HPDE6-E6E7 (cell line): ENCODE results near the gene MAPK8IP3.

ENCODE experiments used
- DNase-seq: peaks from one replicate; pipeline ENCODE4 v3.0.0; 2011; ENCODE audit warnings: missing footprints; ENCODE audit errors: extremely low spot score

The MAPK8IP3 gene

DNA sequence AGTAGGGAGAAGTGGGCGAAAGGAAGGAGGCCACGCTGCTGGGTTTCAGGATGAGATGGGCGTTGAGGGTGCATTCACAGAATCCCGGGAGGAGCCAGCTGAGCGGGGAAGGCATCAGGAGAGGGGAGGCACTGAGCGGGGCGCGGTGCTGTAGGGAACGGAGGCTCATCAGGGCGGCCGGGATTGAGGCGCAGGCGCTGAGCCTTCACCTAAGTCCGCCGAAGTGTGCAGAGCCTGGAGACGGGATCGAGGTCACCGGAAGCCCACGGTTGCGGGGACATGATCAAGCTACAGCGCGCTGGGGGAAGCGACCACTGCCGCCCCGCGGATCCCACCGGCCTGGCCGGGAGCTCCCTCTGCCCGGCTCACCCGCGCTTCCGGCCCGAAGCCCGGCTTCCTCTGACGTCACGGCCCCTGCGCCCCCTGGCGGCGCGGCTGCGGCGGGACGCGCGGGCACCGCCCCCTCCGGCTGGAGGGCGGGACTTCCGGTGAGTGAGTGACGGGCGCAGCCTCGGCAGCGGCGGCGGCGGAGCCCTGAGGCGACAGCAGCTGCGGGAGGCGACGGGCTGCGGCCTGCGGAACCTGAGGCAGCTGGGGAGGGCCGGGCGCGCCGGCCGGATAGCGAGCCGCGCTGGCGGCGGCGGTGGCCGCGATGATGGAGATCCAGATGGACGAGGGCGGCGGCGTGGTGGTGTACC, at the start of gene MAPK8IP3:
MAPK8IP3 (plus strand) TSS at position 508 of the 698 bp plus-strand sequence; CDS start at position 653, 145 bp downstream.
- DNase-seq = peak; percentile 86

GRCh38 chr16:1656808-1657617, 49.0 kb upstream of the MAPK8IP3 start:
- no peak for DNase-seq

DNA sequence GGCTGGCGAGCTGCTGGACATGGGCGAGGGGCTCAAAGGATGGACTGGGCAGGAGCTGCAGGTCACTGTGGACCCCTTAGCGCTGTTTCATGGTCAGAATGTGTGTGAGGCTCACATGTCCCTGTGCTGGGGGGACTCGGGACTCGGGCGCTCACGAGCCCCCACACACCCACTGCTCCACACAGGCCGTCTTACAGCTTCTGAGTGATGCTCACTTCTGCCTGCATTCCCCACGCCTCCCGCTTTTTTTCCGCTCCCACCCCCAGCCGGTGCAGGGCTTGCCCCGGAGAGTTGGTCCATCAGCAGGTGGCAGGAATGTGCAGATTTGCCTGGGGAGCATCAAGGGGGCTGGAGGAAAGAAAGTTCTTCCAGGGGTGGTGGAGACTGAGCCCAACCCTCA, 48.2 kb upstream of the MAPK8IP3 start:
- no peak for DNase-seq

DNA sequence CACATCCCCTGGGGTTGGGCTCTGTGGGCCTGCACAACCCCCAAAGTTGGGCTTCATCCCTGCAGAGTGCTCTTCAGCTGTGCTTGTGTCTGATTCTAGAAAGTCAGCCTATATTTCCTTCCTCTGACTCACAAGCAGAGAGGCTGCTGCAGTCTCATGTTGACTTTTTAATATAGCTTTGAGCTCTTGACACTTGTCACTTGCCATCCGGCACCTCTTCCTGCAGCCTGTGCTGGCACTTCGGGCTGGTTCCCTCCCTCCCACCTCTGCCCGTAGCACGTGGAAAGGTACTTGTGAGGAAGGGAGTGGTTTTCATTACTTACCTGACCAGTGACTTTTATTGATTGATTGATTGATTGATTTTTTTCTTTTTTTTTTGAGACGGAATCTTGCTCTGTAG, 47.0 kb upstream of the MAPK8IP3 start:
- DNase-seq = no peak

- DNase-seq = no peak
Observed at GRCh38 chr16:1661826-1662225, 44.2 kb upstream of the MAPK8IP3 start.

DNA sequence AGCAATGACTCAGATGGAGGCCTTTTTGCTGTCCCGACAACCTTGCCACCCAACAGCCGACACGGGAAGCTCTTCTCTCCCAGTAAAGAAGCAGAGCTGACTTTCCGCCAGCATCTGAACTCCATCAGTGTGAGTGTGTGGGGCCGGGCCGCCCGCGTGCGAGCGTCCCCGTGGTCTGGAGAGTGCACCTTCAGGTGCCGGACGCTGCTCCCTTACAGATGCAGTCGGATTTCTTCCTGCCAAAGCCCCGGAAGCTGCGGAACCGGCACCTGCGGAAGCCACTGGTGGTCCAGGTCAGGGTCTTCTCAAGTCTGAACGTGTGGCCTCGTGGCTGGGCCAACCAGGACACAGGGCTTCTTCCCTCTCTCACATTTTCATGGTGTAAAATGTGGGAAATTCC, 43.5 kb upstream of the MAPK8IP3 start:
- no peak for DNase-seq

DNA sequence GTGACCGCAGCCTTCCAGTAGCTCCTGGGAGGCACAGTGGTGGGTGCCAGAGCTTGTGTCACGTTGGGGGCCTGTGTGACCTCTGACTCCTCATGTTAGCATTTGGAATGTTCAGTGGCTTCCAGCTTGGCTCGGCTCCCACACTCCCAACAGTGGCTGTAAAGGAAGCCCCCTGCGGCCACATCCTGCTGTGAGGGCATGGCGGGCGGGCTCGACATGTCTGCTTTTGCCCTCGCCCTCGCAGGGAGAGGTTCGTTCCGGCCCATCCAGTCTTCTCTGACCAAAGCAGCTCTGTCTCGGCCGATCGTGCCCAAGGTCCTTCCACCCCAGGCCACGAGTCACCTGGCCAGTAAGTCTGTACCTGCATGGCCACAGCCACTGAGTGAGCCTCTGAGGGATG, 40.2 kb upstream of the MAPK8IP3 start:
- DNase-seq = no peak

DNA sequence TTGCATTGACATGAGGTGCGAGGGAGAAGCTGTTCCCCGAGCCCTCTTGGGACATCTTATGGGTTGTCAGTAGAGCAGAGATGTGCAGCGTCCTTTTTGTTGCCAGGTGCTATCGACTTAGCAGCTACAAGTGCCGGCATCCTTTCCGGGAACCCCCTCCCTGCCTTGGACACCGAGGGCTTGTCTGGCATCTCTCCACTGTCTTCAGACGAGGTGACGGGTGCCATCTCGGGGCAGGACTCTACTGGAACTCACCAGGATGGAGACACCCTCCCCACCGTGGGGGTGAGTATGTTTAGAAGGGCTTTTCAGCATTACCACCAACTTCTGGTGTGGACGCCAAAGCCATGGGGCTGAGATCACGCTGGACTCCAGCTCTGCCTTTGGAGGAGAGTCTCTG, 39.7 kb upstream of the MAPK8IP3 start:
- DNase-seq = no peak

GRCh38 chr16:1667271-1667670, 38.7 kb upstream of the MAPK8IP3 start:
- DNase-seq = no peak

DNA sequence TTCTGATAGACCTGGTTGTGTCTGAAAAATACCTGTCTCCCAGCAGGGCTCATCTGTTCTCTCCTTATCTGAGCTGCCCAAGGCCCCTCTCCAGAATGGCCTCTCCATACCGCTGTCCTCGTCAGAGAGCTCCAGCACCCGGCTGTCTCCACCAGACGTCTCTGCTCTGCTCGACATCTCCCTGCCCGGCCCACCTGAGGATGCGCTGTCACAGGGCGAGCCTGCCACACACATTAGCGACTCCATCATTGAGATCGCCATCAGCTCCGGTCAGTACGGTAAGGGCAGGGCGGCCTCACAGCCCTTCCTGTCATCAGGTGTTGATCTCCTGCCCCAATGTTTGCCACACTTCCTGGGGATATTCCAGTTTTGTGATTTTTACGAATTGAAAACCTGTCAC, 38.1 kb upstream of the MAPK8IP3 start:
- no peak for DNase-seq

DNA sequence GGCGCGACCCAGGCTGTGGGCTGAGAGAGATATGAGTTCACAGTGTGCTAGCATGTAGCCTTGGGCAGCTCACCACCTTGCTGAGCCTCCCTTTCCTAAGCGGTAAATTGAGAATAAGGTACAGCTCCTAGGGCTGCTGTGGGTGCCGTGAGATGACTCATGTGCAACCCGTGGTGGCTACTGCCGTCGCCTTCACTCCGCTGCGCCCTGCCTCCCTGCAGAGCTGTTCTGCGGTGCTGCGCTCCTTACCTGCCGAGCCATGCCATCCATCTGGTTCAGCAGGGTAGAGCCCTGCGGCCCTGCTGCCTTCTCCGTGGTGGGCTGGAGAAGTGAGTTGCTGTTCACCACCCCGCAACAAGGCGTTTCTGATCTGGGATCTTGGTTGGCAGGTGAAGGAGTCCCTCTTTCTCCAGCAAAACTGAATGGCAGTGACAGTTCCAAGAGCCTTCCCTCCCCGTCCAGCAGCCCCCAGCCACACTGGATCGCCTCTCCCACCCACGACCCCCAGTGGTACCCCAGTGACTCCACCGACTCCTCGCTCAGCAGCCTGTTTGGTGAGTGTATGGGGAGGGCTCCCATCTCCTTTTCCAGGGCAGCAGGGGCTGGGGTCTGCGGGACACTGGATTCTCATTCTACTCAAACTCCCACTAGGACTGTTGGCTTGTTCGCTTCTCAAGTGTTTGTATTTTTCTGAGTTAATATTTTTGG, 37.2 kb upstream of the MAPK8IP3 start:
- no peak for DNase-seq

- DNase-seq = no peak
Observed at GRCh38 chr16:1669698-1670097, 36.3 kb upstream of the MAPK8IP3 start.

DNA sequence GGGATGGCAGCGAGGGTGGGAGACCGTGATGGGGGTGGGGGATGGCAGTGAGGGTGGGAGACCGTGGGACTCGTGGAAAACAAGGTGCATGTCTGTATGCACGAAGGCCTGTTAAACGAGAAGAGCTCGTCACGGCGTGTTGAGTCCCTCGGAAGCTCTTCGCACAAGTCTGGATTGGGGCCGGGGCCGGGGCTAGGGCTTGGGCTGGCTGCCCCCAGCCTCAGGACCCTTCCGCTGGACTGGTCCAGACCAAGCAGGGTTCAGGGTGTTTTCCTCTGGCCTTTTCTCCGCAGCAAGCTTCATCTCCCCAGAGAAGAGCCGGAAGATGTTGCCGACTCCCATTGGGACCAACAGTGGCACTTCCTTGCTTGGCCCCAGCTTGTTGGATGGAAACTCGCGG, 35.6 kb upstream of the MAPK8IP3 start:
- DNase-seq = no peak

- DNase-seq = no peak
Observed at GRCh38 chr16:1670866-1671265, 35.1 kb upstream of the MAPK8IP3 start.

DNA sequence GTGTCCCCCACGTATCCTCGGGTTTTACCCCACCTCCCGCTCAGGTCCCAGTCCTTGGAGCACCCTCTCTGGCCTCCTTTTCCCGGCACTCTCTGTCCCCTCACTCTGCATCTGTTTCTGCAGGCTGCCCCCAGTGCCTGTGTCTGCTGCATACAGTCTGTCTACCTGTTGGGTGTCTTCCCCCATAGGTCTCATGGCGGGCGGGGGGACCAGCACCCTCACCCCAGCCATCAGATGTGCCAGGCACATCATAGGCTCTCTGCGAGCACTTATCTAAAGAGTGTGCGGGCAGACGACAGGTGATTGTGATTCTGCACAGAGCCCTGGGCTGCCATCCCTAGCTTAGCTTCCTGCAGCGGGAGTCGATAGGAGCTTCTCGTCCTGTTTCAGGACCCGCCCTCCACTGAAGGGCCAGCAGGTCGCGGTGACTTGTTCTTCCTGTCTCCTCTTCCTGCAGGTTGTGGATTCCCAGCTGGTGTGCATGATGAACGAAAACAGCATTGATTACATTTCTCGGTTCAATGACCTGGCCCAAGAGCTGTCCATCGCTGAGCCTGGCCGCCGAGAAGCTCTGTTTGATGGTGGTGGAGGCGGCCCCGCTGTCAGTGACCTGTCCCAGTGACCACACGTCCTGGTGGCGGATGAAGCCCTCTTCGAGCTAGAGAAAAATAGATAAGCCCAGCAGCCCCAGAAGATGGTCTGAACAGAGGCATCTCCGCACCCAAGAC, 32.4 kb upstream of the MAPK8IP3 start:
- DNase-seq = no peak

- DNase-seq = no peak
Observed at GRCh38 chr16:1674306-1674705, 31.7 kb upstream of the MAPK8IP3 start.

DNA sequence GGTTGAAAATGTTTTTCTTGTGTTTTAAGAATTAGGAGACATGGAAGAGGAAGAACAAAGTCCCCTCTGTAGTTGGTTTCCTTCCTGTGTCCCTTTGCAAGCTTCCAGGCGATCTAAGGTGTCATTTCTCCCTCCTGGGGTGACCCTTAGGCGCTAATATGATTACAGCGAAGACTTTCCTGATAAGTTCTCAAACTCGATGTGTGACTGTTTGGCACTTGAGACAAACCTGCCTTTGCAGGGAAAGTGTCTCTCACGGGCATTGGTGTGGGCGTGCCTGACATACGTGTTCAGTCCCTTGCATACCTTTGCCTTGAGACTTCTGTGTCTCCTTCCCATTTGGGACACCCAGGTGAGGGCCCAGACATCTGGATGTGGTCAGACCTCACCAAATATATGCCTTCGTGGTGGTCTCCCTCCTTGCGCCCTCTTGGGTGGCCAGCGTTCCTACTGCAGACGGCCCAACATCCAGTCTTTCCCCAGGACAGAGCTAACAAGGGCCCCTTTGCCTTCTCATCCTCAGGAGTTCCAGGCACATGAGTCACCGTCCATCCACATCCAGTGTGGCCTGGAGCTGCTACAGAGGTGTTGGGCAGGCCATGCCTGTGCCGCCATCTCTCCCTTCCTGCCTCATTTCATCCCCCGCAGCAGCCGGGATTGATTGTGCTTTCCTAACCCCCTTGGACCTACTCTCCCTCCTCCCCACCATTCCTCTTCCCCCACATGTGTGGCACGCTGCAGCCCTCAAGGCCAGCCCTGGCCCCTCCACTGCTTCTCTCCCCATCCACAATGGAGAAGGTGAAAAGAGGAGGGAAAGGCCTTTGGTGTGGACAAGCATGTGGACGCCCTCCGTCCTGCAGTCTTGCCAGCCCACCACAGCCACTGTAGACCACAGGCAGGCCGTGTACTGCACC, 31.0 kb upstream of the MAPK8IP3 start:
- peak; percentile 72 for DNase-seq

- DNase-seq = no peak
Observed at GRCh38 chr16:1676661-1677060, 29.3 kb upstream of the MAPK8IP3 start.

- no peak for DNase-seq
Observed at GRCh38 chr16:1677339-1677738, 28.7 kb upstream of the MAPK8IP3 start.

DNA sequence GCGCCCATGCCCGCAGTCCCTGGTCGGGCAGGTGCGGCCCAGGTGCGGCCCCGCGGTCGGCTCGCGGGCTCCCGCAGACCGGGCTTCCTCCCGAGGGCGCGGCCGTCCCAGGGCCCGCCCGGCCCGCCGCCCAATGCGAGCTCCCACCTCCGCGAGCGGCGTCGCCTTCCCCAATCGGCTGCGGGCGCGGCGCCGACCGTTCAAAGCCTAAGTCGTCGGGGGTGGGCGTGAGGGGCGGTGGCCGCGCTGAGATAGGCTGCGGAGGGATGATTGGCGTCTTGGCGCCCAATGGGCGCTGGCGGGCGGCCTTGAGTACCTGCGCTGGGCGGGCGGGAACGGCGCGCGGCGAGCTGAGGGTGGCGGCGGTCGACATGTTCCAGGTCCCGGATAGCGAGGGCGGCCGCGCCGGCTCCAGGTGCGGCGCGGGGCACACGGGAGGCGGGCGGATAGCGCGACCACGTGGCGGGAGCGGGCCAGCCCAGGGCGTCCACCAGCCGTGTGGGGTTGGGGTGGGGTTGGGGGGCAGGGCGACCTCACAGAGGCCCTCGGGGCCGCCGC, 28.0 kb upstream of the MAPK8IP3 start, which contains the start of gene JPT2:
JPT2 (plus strand) TSS at position 338 of the 558 bp plus-strand sequence; CDS start at position 372, 34 bp downstream.
- peak; percentile 95 for DNase-seq
